BE2C (cell line): ENCODE data around the gene PRKD2.

Experiments
- DNase-seq: peaks from one replicate; pipeline ENCODE4 v3.0.0-alpha.2; 2020
- H3K27me3 ChIP-seq: fragments of 250-450 bp; sonication (Bioruptor Pico); 2 replicates; pipeline ENCODE4 v1.5.1; 2020; ENCODE audit warnings: mild to moderate bottlenecking
- H3K36me3 ChIP-seq: fragments of 250-450 bp; sonication (Bioruptor Pico); 2 replicates; pipeline ENCODE4 v1.5.1; 2020; ENCODE audit warnings: mild to moderate bottlenecking
- H3K4me1 ChIP-seq: fragments of 250-450 bp; sonication (Bioruptor Pico); 2 replicates; pipeline ENCODE4 v1.5.1; 2020
- H3K4me3 ChIP-seq: 2 replicates; pipeline ENCODE4 v1.5.1; 2011; ENCODE audit warnings: low read depth, low read length
- H3K9me3 ChIP-seq: fragments of 250-450 bp; sonication (Bioruptor Pico); 2 replicates; pipeline ENCODE4 v1.5.1; 2020
- TF ChIP-seq, protein P1 (sequence below): IDR thresholded peaks from 2 replicates; pipeline ENCODE4 v1.5.1; 2012; ENCODE audit warnings: mild to moderate bottlenecking, low read depth, low read length

PRKD2 gene

DNA sequence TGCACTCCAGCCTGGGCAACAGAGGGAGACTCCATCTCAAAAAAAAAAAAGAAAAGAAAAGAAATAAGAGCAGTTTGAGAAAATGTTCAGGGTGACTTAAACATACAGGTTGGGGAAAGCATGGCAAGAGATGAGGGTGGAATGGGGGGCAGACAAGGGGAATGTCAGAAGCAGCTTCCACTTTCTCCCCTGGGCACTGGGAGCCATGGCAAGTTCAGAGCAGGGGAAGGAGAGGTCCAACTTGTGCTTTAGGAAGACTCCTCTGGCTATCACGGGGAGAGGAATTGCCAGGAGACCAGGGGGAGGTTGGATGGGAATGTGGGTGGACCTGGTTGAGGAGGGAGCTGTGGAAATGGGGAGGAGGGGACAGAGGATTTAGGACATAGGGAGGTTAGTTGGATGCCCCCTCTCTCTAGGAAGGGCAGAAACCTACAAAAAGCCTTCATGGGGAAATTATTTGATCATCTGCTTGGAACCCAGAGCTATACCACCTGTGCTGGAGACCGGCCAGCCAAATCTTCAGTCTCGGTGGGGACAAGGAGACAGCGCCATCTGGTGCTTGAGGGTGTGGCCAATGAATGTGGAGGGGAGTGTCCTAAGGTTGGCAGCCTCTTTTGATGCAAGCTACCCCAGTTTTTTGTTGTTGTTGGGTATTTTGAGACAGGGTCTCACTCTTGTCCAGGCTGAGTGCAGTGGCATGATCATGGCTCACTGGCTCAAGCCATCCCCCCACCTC lies 36.7 kb upstream of the PRKD2 start:
- no peaks in the 10 kb centered on the region; the same call in 1 of the 2 replicates for H3K4me1 ChIP-seq
- H3K27me3 ChIP-seq: no peaks in the 10 kb centered on the region
- no peaks in the 10 kb centered on the region for H3K9me3 ChIP-seq
- peak; percentile 79 for DNase-seq
- no peak overlapping the region for H3K4me3 ChIP-seq
- peaks cover 3% of the 10 kb centered on the region; the same call in 1 of the 2 replicates for H3K36me3 ChIP-seq
- TF ChIP-seq, protein P1, sequence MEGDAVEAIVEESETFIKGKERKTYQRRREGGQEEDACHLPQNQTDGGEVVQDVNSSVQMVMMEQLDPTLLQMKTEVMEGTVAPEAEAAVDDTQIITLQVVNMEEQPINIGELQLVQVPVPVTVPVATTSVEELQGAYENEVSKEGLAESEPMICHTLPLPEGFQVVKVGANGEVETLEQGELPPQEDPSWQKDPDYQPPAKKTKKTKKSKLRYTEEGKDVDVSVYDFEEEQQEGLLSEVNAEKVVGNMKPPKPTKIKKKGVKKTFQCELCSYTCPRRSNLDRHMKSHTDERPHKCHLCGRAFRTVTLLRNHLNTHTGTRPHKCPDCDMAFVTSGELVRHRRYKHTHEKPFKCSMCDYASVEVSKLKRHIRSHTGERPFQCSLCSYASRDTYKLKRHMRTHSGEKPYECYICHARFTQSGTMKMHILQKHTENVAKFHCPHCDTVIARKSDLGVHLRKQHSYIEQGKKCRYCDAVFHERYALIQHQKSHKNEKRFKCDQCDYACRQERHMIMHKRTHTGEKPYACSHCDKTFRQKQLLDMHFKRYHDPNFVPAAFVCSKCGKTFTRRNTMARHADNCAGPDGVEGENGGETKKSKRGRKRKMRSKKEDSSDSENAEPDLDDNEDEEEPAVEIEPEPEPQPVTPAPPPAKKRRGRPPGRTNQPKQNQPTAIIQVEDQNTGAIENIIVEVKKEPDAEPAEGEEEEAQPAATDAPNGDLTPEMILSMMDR: peak; percentile 76

DNA sequence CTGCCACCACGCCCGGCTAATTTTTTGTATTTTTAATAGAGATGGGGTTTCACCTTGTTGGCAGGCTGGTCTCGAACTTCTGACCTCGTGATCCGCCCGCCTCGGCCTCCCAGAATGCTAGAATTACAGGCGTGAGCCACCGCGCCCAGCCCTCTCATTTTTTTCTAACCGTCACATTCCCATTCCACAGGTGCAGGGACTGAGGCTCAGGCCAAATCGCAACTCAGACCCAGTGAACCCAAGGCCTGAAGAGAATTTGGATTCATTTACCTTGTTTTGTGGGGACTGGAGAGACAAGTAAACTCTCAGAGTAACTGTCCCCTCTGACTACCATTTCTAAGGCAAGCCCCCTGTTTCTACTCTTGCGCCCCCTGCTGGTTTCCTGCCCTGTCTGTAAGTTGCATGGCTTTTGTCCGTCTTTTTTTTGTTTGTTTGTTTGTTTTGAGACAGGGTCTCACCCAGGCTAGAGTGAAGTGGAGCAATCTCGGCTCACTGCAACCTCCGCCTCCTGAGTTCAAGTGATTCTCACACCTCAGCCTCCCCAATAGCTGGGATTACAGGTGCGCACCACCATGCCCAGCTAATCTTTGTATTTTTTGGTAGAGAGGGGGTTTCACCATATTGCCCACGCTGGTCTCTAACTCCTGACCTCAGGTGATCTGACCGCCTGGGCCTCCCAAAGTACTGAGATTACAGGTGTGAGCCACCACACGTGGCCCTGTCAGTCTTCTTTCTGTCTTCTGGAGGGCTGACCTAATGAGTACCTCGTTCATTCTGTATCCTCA lies 31.6 kb upstream of the PRKD2 start:
- peak; percentile 87 for DNase-seq
- TF ChIP-seq, protein P1: peak; percentile 92
- H3K9me3 ChIP-seq: no peaks in the 10 kb centered on the region
- H3K4me1 ChIP-seq: peaks cover 4% of the 10 kb centered on the region
- H3K27me3 ChIP-seq: no peaks in the 10 kb centered on the region
- H3K36me3 ChIP-seq: peaks cover 7% of the 10 kb centered on the region
- H3K4me3 ChIP-seq: no peak overlapping the region

DNA sequence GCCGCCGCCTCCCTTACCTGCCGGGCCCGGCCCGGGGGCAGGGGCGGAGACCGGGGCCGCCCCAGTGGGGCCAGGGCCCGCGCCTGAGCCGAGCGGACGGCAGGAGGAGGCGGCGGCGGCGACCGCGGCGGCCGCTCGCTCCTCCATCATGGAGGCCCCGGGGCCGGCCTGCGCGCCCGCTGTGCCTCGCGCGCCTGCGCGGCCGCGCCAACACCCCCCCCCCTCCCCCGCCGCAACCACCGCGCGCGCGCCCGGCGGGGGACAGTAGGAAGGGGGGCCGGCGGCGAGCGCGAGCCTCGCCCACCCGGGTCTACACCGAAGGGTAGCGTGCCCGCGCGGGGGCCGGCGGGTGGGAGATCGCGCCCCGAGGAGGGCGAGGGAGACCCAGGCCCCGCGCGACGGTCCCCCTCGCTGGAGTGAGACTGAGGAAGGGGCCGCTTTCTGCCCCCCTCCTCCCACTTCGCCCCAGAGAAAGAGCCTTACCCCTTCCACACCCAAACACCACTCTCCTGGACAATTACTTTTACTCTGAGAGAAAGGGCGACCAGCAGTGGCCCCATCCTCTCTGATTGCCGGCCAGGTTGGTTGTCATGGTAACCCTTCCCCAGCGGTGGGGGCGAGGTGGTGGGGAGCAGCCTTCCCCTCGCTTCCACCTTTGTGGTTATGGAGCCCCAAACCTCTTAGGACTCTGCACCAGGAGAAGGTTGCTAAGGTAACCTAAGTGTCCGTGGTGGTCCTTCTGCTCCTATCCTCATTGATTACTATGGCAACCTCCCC lies 29.6 kb upstream of the PRKD2 start, which contains the start of gene STRN4:
Gene STRN4 (minus strand): TSS at position 170 of the 777 bp plus-strand sequence. CDS start 20 bp downstream, at position 150.
- Histone ChIP-seq H3K4me3 (peak within 1 kb of the TSS; percentile 96), H3K4me1 (peaks cover 4% of the 10 kb centered on the region), H3K27me3 (no peaks in the 10 kb centered on the region), H3K36me3 (peaks cover 24% of the 10 kb centered on the region), H3K9me3 (no peaks in the 10 kb centered on the region)
- peak; percentile 71 for DNase-seq
- TF ChIP-seq, protein P1: no peak

DNA sequence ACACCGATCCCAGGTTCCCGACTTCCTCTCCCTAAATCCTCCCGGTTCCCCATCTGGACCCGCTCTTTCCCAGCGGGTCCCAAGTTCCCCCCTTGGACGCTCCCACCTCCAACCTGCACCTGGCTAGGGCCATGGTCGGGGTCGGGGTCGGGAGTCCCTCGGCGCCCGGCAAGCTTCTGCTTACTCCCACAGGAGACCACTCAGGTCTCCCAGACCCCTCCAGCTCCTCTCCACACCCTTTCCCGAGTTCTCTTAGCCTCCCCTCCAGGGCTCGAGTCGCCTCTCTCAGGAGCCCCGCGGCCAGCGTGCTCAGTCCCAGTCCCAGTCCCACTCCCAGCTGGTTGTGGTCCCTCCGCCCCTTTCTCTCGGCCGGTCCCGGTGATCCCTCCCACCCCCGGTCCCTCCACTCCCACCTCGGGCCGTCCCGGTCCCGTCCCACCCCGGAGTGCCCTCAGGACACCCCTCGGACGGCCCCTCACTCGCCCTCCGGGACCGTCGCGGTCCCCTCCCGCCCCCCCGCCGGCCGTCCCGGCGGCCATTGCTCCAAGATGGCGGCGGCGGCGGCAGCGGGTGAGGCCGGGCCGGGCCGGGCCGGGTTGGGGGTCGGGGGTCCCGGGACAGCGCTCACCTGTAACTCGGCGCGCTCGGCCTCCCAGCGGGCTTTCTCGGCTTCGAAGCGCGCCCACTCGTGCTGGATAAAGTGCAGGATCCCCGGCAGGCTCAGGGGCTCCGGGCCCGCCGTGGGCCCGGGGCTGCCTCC lies 28.8 kb upstream of the PRKD2 start, which contains the start of gene FKRP:
Gene FKRP (plus strand): TSS at position 537 of the 760 bp plus-strand sequence. CDS start 9,394 bp downstream, outside the sequence.
- Histone ChIP-seq H3K4me1 (peaks cover 4% of the 10 kb centered on the region), H3K27me3 (no peaks in the 10 kb centered on the region), H3K36me3 (peaks cover 31% of the 10 kb centered on the region), H3K9me3 (no peaks in the 10 kb centered on the region), H3K4me3 (peak within 1 kb of the TSS; percentile 96)
- no peak for DNase-seq
- TF ChIP-seq, protein P1: no peak

DNA sequence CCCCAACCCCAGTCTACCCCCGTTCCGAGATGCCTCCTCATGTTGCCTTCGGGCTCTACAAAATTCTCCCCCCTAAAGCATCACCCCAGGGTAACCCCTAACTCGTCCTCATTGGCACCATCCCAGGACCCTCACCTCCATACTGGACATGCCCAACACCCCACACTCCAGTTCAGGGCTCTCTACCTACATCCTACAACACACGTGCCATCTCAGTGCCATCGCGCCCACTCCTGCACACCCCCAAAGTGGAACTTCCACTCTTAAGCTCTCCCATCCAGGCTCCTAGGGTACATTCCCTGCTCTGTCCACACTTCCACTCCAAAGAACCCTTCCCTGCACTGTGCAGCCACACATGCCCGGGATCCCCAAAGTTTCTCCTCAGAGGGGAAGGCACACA lies 28.1 kb upstream of the PRKD2 start:
- no peaks in the 10 kb centered on the region for H3K27me3 ChIP-seq
- peaks cover 35% of the 10 kb centered on the region for H3K36me3 ChIP-seq
- peaks cover 4% of the 10 kb centered on the region for H3K4me1 ChIP-seq
- TF ChIP-seq, protein P1: no peak
- H3K4me3 ChIP-seq: peak overlapping the region; percentile 96
- no peak for DNase-seq
- H3K9me3 ChIP-seq: no peaks in the 10 kb centered on the region
